B cell (primary cell): ENCODE measurements around the gene WNT3A. TPM values are rescaled to one million over a fixed set of nuclear protein-coding genes. Genes with fewer than 3 reads are reported as not detected.

Source experiments
- ATAC-seq: fragments of 200-7000 bp; cut with Tn5 transposase; one replicate; pipeline ENCODE4 v1.10.0; 2021; ENCODE audit warnings: low read depth, mild to moderate bottlenecking, moderate number of reproducible peaks, moderate library complexity
- CTCF ChIA-PET: fragments of 350-600 bp; sonication (Branson Sonifier 250); formaldehyde crosslinking; loops from one replicate; lab custom pipeline; 2021; ENCODE audit warnings: antibody characterized with exemption, inconsistent platforms; lab: Charles Lee
- POLR2A ChIA-PET: fragments of 350-600 bp; sonication (Branson Sonifier 250); formaldehyde crosslinking; loops from one replicate; lab custom pipeline; 2021; ENCODE audit warnings: antibody characterized with exemption; lab: Charles Lee
- DNase-seq: peaks from one replicate; pipeline ENCODE4 v3.0.0; 2013
- H2AFZ ChIP-seq: 2 replicates; pipeline ENCODE4 v1.6.1; 2012; ENCODE audit warnings: mild to moderate bottlenecking, low read depth, low read length; ENCODE audit not compliant: insufficient read depth, poor library complexity, severe bottlenecking
- H3K27ac ChIP-seq, 2 donors: 1 replicate in 1 of 2; 2 replicates in 1 of 2; pipeline ENCODE4 v1.5.1; 2012 to 2013; ENCODE audit warnings: low read length in 2 of 2, mild to moderate bottlenecking in 2 of 2, moderate library complexity in 1 of 2
- H3K27me3 ChIP-seq, 4 experiments: fragments of 200-600 bp in 1 of 4; sonication (generic) in 1 of 4; replicated peaks in 1 of 4; 1 replicate in 2 of 4; 2 replicates in 2 of 4; pipeline versions ENCODE4 v1.6.1 to v1.7.0; 2013 to 2016; ENCODE audit warnings: low read length in 3 of 4, mild to moderate bottlenecking in 2 of 4, mixed read lengths in 1 of 4, moderate library complexity in 1 of 4; ENCODE audit not compliant: insufficient read depth in 4 of 4, control insufficient read depth in 3 of 4; ENCODE audit errors: control extremely low read depth in 1 of 4
- H3K36me3 ChIP-seq, 2 experiments: replicated peaks in 1 of 2; 1 replicate in 1 of 2; 2 replicates in 1 of 2; pipeline versions ENCODE4 v1.6.1 to v1.7.1; 2013; ENCODE audit warnings: low read length in 1 of 2; ENCODE audit not compliant: insufficient read depth in 2 of 2, control insufficient read depth in 1 of 2; ENCODE audit errors: control extremely low read depth in 1 of 2, extremely low read depth in 1 of 2
- H3K4me1 ChIP-seq, 2 donors: fragments of 200-600 bp in 1 of 2; sonication (generic) in 1 of 2; 1 replicate in 1 of 2; 2 replicates in 1 of 2; pipeline versions ENCODE4 v1.5.1 to v1.6.1; 2013 to 2017; ENCODE audit warnings: low read length in 2 of 2; ENCODE audit not compliant: control insufficient read depth in 2 of 2, insufficient read depth in 2 of 2
- H3K4me2 ChIP-seq: replicated peaks from 2 replicates; pipeline ENCODE3; 2012; ENCODE audit warnings: mild to moderate bottlenecking, low read depth, low read length; ENCODE audit not compliant: poor library complexity, severe bottlenecking
- H3K4me3 ChIP-seq, 5 experiments: fragments of 200-600 bp in 1 of 5; sonication (generic) in 1 of 5; 1 replicate in 3 of 5; 2 replicates in 2 of 5; pipeline versions ENCODE4 v1.5.1 to v1.7.0; 2011 to 2016; ENCODE audit warnings: low read length in 4 of 5, mild to moderate bottlenecking in 4 of 5, low read depth in 2 of 5, control low read depth in 1 of 5, moderate library complexity in 1 of 5; ENCODE audit not compliant: insufficient read depth in 1 of 5; ENCODE audit errors: control extremely low read depth in 1 of 5, extremely low read depth in 1 of 5
- H3K79me2 ChIP-seq: fragments of 200-600 bp; sonication (generic); one replicate; pipeline ENCODE4 v1.6.0; 2016; ENCODE audit warnings: low read length; ENCODE audit not compliant: control insufficient read depth, insufficient read depth
- H3K9ac ChIP-seq: fragments of 200-600 bp; sonication (generic); 2 replicates; pipeline ENCODE4 v1.6.1; 2017; ENCODE audit warnings: mild to moderate bottlenecking, low read length, moderate library complexity
- H3K9me3 ChIP-seq, 3 donors: one replicate each; pipeline versions ENCODE4 v1.6.1 to v1.7.1; 2013; ENCODE audit warnings: low read length in 2 of 3; ENCODE audit not compliant: control insufficient read depth in 2 of 3, insufficient read depth in 1 of 3; ENCODE audit errors: control extremely low read depth in 1 of 3
- H4K20me1 ChIP-seq: 2 replicates; pipeline ENCODE4 v1.6.0; 2012; ENCODE audit warnings: mild to moderate bottlenecking, low read length; ENCODE audit not compliant: insufficient read depth, control insufficient read depth, poor library complexity, severe bottlenecking
- H3K27ac Mint-ChIP-seq: one replicate; pipeline ENCODE4 v1.8.0; 2021; ENCODE audit warnings: mixed read lengths
- H3K27me3 Mint-ChIP-seq: one replicate; pipeline ENCODE4 v1.8.0; 2021; ENCODE audit warnings: mixed read lengths
- H3K4me1 Mint-ChIP-seq: one replicate; pipeline ENCODE4 v1.8.0; 2021; ENCODE audit warnings: mixed read lengths
- H3K4me3 Mint-ChIP-seq: one replicate; pipeline ENCODE4 v1.8.0; 2021; ENCODE audit warnings: mixed read lengths
- H3K9me3 Mint-ChIP-seq: one replicate; pipeline ENCODE4 v1.8.0; 2022; ENCODE audit warnings: mixed read lengths; ENCODE audit not compliant: insufficient read depth
- CTCF ChIP-seq: fragments of 200-600 bp; IDR thresholded peaks from one replicate; pipeline ENCODE4 v1.8.0; 2022; ENCODE audit warnings: antibody characterized with exemption, mild to moderate bottlenecking
- EZH2 ChIP-seq: IDR thresholded peaks from 2 replicates; pipeline ENCODE4 v1.6.1; 2012; ENCODE audit warnings: borderline replicate concordance, low read depth, mild to moderate bottlenecking, moderate library complexity, low read length; ENCODE audit not compliant: insufficient read depth, poor library complexity, severe bottlenecking
- WGBS: methylation state at CpG from one replicate; pipeline ENCODE4 v1.1.5; 2013; ENCODE audit warnings: missing lambda C conversion rate; ENCODE audit not compliant: insufficient coverage; 5-methylcytosine and 5-hydroxymethylcytosine counted together
- intact Hi-C: fragments of 100-400 bp; cut with micrococcal nuclease; formaldehyde crosslinking; loops from one replicate; pipeline ENCODE4 v1.10.0; 2022
- polyA plus RNA-seq: library from polyadenylated mRNA; depleted of rRNA; stranded (reverse); fragments of >200 nt; gene quantifications from 2 replicates; pipeline ENCODE4 v1.2.3, GENCODE V29; 2012
- total RNA-seq, 2 donors: library from RNA; stranded (reverse); fragments of 120-200 nt in 1 of 2; gene quantifications; 1 replicate in 1 of 2; 2 replicates in 1 of 2; pipeline versions ENCODE4 v1.2.3 to v1.2.4, GENCODE V29; 2013 to 2022

The WNT3A gene
- total and polyA plus RNA-seq, 2 donors (not counting 1 experiment from before 2014, with no cell fraction given), result 0.03 TPM; not detected in 1

GRCh38 chr1:228061411-228062084 is 54.8 kb downstream of the WNT3A start:
- no peak overlapping the region for H3K27ac ChIP-seq
- no peak for TF ChIP-seq EZH2
- no peak for TF ChIP-seq CTCF
- no peaks in the 10 kb centered on the region for H3K36me3 ChIP-seq
- H3K4me1 ChIP-seq, result peaks cover 23 to 35% of the 10 kb centered on the region in 2 donors
- H3K4me1 Mint-ChIP-seq, result peaks cover 10% of the 10 kb centered on the region
- H3K27me3 Mint-ChIP-seq, result peaks cover 23% of the 10 kb centered on the region
- no peak overlapping the region for H3K4me2 ChIP-seq
- no peak for DNase-seq
- peaks cover 0 to 55% (median 0%) of the 10 kb centered on the region in 3 donors for H3K9me3 ChIP-seq
- no peak overlapping the region for H3K4me3 ChIP-seq
- ChIA-PET POLR2A (no interaction called here), CTCF (no interaction called here)
- no peak overlapping the region for H3K27ac Mint-ChIP-seq
- H4K20me1 ChIP-seq, result no peaks in the 10 kb centered on the region
- no peak overlapping the region for H2AFZ ChIP-seq
- H3K4me3 Mint-ChIP-seq, result no peak overlapping the region
- H3K9me3 Mint-ChIP-seq, result no peaks in the 10 kb centered on the region
- peaks cover 0 to 84% (median 52%) of the 10 kb centered on the region in 4 experiments for H3K27me3 ChIP-seq
- no peaks in the 10 kb centered on the region for H3K79me2 ChIP-seq
- no peak for ATAC-seq
- intact Hi-C loops, result no loop called here
- WGBS, result 70% methylated on average over 9 of the region's 10 CpGs
- H3K9ac ChIP-seq, result no peak overlapping the region

- Histone ChIP-seq H3K9ac (no peak overlapping the region), H3K9me3 (peaks cover 0 to 55% (median 0%) of the 10 kb centered on the region in 3 donors), H3K27me3 (peaks cover 0 to 89% (median 52%) of the 10 kb centered on the region in 4 experiments), H3K4me1 (peaks cover 23 to 35% of the 10 kb centered on the region in 2 donors), H3K27ac (no peak overlapping the region), H3K79me2 (no peaks in the 10 kb centered on the region), H2AFZ (no peak overlapping the region), H3K4me3 (no peak overlapping the region), H3K36me3 (no peaks in the 10 kb centered on the region), H4K20me1 (no peaks in the 10 kb centered on the region), H3K4me2 (no peak overlapping the region)
- ATAC-seq, result no peak
- intact Hi-C loops, result no loop called here
- 85% methylated on average over 4 of the region's 9 CpGs for WGBS
- Mint-ChIP-seq H3K27ac (no peak overlapping the region), H3K4me1 (peaks cover 10% of the 10 kb centered on the region), H3K9me3 (no peaks in the 10 kb centered on the region), H3K27me3 (peaks cover 24% of the 10 kb centered on the region), H3K4me3 (no peak overlapping the region)
- CTCF ChIA-PET, result no interaction called here
- no peak for TF ChIP-seq EZH2
- no peak for TF ChIP-seq CTCF
- POLR2A ChIA-PET, result no interaction called here
- DNase-seq, result no peak
Measured at GRCh38 chr1:228062085-228062791, 55.4 kb downstream of the WNT3A start.
